HG03060 (cell line): ENCODE measurements around the gene CLASP2.
A peak's percentile ranks its signal among the peaks of the same experiment; 100 is the strongest.
"Not testable (repeated sequence)": the region's sequence is repeated elsewhere in the genome, so short reads cannot be mapped to it uniquely, and the experiment has no call there.

Source experiments
- ATAC-seq: cut with Tn5 transposase; IDR thresholded peaks from one replicate; pipeline ENCODE4 v1.9.1; 2021; ENCODE audit warnings: low read depth, moderate number of reproducible peaks; ENCODE audit not compliant: unreplicated experiment

The CLASP2 gene

GRCh38 chr3:33717866-33718594 is at the start of gene CLASP2:
CLASP2 (minus strand) TSS chr3:33718254; CDS start chr3:33718002, 252 bp downstream.
- ATAC-seq = peak; percentile 71

GRCh38 chr3:33758864-33759263 is 40.8 kb upstream of the CLASP2 start:
- ATAC-seq = no peak

DNA sequence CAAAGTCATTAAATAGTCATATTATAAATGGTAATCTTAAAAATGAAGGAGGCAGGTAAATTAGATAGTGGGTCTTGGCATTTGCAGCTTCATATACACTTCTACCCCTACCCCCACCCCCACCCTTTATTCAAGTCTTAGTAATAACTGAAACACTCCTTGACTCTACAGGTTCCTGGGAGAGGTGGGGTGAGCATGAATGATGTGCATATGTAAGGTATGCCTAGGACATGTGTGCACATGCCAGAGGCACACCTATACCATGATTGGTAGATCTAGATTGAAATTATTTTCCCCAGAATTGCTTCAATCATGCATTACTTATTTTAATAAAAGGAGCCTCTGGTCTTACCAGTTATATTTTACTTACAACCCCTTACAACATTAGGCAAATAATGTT is 40.2 kb upstream of the CLASP2 start:
- ATAC-seq = no peak

GRCh38 chr3:33754391-33754790 is 36.3 kb upstream of the CLASP2 start:
- not testable (repeated sequence) for ATAC-seq

- no peak for ATAC-seq
Observed at GRCh38 chr3:33751336-33751735, 33.3 kb upstream of the CLASP2 start.

- no peak for ATAC-seq
Observed at GRCh38 chr3:33750211-33750548, 32.1 kb upstream of the CLASP2 start.

- no peak for ATAC-seq
Observed at GRCh38 chr3:33749546-33750210, 31.6 kb upstream of the CLASP2 start.

GRCh38 chr3:33746416-33747116 is 28.5 kb upstream of the CLASP2 start:
- no peak for ATAC-seq

GRCh38 chr3:33737146-33737545 is 19.1 kb upstream of the CLASP2 start:
- ATAC-seq = no peak

DNA sequence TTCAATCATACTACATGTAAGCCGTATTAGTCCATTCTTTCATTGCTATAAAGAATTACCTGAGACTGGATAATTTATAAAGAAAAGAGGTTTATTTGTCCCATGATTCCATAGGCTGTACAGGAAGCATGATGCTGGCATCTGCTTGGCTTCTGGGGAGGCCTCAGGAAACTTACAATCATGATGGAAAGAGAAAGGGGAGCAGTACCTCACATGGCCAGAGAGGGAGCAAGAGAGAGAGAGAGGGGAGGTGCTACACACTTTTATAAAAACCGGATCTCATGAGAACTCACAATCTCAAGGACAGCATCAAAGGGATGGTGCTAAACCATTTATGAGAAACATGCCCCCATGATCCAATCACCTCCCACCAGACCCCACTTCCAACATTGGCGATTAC is 14.3 kb upstream of the CLASP2 start:
- no peak for ATAC-seq

DNA sequence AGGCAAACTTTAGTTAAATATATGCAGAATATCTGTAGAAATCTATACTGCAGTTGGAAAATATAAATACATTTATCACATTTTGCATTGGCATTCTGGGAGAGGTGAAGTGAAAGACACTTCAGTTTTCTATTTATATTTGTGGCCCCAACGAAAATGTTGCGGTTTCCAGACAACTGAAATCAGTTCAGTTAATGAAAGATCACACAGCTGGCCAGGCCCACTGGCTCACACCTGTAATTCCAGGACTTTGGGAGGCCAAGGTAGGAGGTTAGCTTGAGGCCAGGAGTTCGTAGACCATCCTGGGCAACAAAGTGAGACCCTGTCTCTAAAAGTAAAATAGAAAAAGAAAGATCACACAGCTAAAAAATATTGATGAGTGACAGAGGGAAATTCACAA is 11.9 kb upstream of the CLASP2 start:
- no peak for ATAC-seq

DNA sequence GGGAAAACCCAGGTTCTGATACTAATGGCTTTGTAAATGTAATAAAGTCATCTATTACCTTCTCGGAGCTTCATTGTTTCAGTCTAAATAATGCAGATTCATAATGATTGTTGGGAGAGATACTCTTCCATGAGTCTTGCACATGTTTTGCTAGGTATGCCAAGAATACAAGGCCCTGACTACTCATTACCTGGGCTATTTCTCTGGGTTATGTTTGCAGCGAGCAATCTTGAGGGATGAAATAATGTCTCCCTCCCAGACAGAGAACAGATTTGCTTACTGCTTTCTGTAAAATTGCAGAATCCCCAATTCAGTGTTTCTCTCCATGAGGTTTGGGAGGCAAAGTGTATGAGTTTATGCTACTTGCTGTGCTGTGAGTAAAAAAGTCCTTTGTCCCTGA is 6.2 kb upstream of the CLASP2 start:
- ATAC-seq = no peak

- no peak for ATAC-seq
Observed at GRCh38 chr3:33722626-33723370, 4.7 kb upstream of the CLASP2 start.

DNA sequence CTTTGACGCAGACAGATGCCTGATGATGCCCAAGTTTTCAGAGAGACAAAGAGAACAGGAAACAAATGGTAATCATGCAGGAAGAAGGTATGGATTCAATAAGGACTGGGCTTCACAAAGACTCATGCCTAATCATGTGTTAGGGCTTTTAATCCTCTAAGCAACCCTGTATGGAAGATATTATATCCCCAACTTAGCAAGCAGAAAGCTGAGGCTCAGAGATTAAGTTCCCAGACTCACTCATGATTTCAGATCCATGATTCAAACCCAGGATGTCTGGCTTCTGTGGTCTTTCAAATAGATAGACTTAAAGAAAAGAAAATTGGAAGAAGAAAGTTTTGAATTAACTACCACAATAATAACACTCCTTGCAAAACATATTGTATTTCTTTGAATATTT is 4.1 kb upstream of the CLASP2 start:
- ATAC-seq = no peak

- ATAC-seq = no peak
Observed at GRCh38 chr3:33718595-33718907, 497 bp upstream of the CLASP2 start.

DNA sequence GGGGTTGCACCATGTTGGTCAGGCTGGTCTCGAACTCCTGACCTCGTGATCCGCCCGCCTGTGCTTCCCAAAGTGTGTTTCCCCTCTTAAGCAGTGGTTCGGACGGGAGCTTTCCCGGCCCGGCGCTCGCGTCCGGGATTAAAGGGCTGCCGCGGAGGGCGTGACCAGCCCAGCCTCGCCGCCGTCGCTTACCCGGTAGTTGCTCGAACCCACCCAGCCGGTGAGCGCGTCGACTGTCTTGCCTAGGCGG is 513 bp downstream of the CLASP2 start:
- peak; percentile 27 for ATAC-seq

DNA sequence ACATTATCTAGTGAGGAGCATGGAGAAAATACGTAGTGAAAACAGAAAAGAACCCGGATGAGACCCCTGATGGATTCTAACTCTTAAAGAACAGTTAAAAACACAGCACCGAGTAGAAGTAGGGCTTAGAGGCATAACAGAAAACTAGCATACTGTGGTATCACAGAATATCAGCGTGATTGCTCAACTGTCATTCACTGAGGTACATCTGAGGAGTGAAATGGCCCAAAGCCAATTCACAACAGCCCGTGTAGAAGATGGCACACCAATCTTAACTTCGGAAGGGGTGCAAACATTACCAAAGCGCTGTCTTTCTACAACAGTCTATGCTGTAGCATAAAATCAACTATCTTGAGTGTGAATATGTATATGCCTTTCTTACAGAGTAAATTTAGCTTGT is 1.8 kb downstream of the CLASP2 start:
- no peak for ATAC-seq

DNA sequence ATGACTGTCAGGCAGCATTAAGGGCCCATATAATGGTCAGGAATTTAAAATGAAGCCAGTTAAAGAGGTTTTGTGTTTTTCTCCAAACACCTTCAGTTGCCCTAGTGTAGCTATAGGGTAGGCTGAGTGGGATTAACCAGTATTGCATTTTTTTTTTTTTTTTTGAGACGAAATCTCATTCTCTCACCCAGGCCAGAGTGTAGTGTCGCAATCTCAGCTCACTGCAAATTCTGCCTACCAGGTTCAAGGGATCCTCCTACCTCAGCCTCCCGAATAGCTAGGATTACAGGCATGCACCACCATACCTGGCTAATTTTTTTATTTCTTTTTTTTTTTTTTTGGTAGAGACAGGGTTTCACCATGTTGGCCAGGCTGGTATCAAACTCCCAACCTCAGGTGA is 7.0 kb downstream of the CLASP2 start:
- ATAC-seq = no peak

DNA sequence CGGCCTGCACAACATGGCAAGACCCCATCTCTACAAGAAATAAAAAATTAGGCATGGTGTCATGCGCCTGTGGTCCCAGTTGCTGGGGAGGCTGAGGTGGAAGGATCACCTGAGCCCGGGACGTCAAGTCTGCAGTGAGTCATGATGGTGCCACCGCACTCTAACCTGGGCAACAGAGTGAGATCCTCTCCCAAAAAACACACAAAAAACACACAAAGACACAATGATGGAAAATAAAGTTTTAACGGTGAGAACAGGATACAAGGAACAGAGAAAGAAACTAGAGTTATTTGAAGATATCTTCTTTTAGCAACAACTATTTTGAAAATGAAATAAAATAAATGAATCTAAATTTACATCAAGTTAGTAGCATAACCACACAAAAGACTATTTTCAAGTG is 12.0 kb downstream of the CLASP2 start:
- ATAC-seq = no peak

DNA sequence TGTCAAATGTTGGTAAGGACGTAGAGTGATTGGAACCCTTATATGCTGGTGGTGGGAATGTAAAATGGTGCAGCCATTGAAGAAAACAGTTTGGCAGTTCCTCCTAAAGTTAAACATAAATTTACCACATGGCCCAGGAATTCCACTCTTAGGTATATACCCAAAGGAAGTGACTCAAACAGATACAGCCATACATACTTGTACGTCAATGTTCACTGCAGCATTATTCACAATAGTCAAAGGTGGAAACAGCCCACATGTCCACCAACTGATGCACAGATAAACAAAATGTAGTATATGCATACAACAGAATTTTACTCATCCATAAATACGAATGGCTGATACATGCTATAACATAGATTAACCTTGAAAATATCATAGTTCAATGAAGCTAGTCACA is 13.2 kb downstream of the CLASP2 start:
- no peak for ATAC-seq

- no peak for ATAC-seq
Observed at GRCh38 chr3:33699275-33699674, 18.8 kb downstream of the CLASP2 start.

DNA sequence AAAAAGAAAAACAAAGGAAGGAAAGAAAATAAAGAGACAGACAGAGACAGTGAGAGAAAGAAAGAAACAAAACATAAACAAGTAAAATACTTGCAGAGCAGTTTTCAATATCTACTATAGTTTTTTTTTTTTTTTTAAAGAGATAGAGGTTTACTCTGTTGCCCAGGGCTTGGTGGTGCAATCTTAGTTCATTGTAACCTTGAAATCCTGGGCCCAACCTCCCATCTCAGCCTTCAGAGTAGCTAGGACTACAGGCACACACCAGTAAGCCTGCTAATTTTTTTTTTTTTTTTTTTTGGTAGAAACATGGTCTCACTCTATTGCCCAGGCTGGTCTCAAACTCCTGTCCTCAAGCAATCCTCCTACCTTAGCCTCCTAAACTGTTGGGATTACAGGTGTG is 23.1 kb downstream of the CLASP2 start:
- no peak for ATAC-seq
